ENCODE results near the gene CELF4.

DNA sequence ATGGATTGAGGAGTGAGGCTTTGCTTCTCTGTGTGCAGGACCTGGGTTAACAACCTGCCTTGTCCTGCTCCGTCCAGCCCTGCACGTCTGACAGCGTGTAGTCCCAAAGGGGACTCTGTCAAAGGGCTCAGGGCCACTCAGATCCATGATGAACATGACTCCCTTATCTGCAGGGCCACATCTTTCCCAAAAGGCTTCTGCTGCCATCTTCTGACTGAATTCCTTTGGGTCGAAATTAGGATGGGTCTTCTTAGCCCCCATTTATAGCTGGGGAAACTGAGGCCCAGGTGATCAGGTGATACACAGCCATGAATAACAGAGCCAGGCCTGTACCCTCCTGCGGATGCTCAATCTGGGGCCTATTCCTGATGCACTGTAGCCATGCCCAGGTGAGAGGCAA is 109.2 kb downstream of the CELF4 start:
- TF ChIP-seq, protein P1, sequence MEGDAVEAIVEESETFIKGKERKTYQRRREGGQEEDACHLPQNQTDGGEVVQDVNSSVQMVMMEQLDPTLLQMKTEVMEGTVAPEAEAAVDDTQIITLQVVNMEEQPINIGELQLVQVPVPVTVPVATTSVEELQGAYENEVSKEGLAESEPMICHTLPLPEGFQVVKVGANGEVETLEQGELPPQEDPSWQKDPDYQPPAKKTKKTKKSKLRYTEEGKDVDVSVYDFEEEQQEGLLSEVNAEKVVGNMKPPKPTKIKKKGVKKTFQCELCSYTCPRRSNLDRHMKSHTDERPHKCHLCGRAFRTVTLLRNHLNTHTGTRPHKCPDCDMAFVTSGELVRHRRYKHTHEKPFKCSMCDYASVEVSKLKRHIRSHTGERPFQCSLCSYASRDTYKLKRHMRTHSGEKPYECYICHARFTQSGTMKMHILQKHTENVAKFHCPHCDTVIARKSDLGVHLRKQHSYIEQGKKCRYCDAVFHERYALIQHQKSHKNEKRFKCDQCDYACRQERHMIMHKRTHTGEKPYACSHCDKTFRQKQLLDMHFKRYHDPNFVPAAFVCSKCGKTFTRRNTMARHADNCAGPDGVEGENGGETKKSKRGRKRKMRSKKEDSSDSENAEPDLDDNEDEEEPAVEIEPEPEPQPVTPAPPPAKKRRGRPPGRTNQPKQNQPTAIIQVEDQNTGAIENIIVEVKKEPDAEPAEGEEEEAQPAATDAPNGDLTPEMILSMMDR (IDR thresholded peaks at IDR 0.05; ENCODE audit: extremely low read depth in 1 of 2, insufficient read depth in 1 of 2, low read depth in 1 of 2, low read length in 2 of 2): no peak
- TF ChIP-seq EZH2 (IDR thresholded peaks at IDR 0.05; ENCODE audit: borderline replicate concordance, low read depth, low read length, severe bottlenecking) (no peak), FOS (IDR thresholded peaks at IDR 0.05; ENCODE audit: borderline replicate concordance, insufficient read depth, low read length) (no peak), POLR2AphosphoS5 (IDR thresholded peaks at IDR 0.05; ENCODE audit: insufficient read depth, low read depth, low read length) (no peak)
- TF ChIP-seq, protein P2, sequence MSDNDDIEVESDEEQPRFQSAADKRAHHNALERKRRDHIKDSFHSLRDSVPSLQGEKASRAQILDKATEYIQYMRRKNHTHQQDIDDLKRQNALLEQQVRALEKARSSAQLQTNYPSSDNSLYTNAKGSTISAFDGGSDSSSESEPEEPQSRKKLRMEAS (IDR thresholded peaks at IDR 0.05; ENCODE audit: insufficient read depth, insufficient read length): no peak
